AG04450 (cell line): Measurements from ENCODE around the gene KRT4. TPM values are rescaled to one million over a fixed set of nuclear protein-coding genes. Genes with fewer than 3 reads are reported as not detected.

ENCODE experiments used
- CTCF ChIA-PET: fragments of 300-600, 350-600 bp; formaldehyde crosslinking; extraction: SDS; loops from one replicate; lab custom pipeline; 2022; ENCODE audit warnings: antibody characterized with exemption, inconsistent platforms; lab: Charles Lee
- POLR2A ChIA-PET: fragments of 350-600 bp; formaldehyde crosslinking; extraction: SDS; loops from one replicate; lab custom pipeline; 2021; ENCODE audit warnings: antibody characterized with exemption, inconsistent platforms; lab: Yijun Ruan, JAX
- DNase-seq: peaks from one replicate; pipeline ENCODE4 v3.0.0-alpha.2; 2011; ENCODE audit warnings: low read depth, low spot score
- H3K27ac ChIP-seq: one replicate; pipeline ENCODE4 v1.5.1; 2012; ENCODE audit warnings: low read depth, low read length, control low read depth
- H3K27me3 ChIP-seq: one replicate; pipeline ENCODE4 v1.6.0; 2012; ENCODE audit warnings: low read length; ENCODE audit not compliant: control insufficient read depth, insufficient read depth
- H3K4me3 ChIP-seq: 2 replicates; pipeline ENCODE4 v1.5.1; 2011; ENCODE audit warnings: mild to moderate bottlenecking, low read depth, low read length, control low read depth
- H3K9me3 ChIP-seq: 2 replicates; pipeline ENCODE4 v1.5.1; 2012; ENCODE audit warnings: low read length; ENCODE audit not compliant: control insufficient read depth, insufficient read depth
- polyA plus RNA-seq: library from polyadenylated mRNA; depleted of rRNA; stranded (reverse); fragments of >200 nt; gene quantifications from 2 replicates; pipeline ENCODE4 v1.2.3, GENCODE V29; 2011
- TF ChIP-seq, protein P1 (sequence below): IDR thresholded peaks from 2 replicates; pipeline ENCODE4 v1.5.1; 2011; ENCODE audit warnings: low read depth, low read length, control low read depth, inconsistent platforms

The KRT4 gene
- polyA plus RNA-seq, 1 experiment, result 0.16 TPM

DNA sequence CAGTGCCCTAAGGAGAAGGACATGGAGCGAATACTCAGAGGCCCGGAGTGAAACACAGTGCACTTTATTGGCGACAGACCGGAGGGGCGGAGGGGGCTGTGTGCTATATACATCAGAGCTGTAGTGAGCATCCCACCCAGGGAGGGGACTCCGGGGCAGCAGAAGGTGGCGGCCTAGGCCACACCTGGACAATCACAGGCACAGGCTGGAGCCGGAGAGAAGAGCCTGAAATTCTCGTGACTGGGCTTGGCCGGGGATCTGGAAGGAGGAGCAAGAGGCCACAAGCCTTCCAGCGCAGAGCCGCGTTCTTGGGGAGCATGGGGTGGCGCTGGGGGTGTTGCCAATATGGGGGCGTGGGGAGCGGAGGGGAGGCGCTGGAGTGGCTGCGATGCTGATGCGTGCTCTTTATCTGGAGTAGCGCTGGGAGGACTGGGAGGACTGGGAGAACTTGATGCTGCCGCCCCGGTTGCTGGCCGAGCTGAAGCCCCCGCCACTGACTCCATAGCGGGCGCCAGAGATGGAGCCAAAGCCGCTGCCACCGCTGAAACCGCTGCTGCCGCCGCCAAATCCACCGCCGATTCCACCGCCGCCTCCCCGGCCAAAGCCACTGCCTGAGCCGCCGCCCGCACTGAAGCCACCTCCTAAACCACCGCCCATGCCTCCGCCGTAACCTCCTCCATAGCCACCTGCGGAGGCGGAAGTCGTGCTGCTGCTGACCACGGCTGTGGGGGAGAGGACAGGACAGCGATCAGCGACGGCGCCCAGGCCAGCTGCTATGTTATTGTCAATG is 24.1 kb downstream of the KRT4 start:
- no peak overlapping the region for H3K27ac ChIP-seq
- CTCF ChIA-PET, result no interaction called here
- H3K27me3 ChIP-seq, result peaks cover 28% of the 10 kb centered on the region

DNA sequence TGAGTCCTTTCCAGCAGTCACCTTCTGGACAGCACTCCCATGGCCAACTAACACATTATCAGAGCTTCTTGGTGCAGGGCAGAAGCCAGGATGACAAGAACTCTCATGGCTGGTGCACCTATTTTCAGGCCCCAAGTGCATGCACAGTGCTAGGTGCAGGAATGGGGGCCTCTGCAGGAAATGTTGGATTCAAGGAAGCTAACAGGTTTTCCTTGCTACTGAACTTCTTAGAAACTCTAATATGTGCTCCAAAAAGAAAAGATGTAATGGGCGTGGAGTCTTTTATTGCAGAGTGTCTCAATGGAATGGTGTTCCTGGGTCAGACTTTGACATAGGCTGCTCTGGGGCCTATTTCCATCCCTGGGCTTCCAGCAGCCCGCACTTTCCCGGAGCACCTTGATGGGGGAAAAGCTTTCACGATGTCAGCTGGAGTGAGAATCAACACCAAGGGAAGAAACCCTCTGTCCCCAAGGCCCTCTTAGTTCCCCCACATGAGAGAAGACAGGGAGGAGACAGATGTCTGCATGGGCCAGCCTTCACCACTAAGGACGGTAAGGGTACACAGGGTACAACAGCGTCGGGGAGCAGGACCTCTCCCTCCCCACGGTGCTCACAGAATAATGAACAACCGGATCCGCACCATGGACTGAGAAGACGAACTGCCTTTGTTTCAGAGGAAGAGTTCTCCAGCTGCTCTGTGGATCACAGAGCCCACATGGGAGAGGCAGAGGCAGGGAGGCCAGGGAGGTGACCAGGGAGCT is 24.9 kb downstream of the KRT4 start:
- TF ChIP-seq, protein P1, sequence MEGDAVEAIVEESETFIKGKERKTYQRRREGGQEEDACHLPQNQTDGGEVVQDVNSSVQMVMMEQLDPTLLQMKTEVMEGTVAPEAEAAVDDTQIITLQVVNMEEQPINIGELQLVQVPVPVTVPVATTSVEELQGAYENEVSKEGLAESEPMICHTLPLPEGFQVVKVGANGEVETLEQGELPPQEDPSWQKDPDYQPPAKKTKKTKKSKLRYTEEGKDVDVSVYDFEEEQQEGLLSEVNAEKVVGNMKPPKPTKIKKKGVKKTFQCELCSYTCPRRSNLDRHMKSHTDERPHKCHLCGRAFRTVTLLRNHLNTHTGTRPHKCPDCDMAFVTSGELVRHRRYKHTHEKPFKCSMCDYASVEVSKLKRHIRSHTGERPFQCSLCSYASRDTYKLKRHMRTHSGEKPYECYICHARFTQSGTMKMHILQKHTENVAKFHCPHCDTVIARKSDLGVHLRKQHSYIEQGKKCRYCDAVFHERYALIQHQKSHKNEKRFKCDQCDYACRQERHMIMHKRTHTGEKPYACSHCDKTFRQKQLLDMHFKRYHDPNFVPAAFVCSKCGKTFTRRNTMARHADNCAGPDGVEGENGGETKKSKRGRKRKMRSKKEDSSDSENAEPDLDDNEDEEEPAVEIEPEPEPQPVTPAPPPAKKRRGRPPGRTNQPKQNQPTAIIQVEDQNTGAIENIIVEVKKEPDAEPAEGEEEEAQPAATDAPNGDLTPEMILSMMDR, result no peak
- H3K27me3 ChIP-seq, result peaks cover 28% of the 10 kb centered on the region
- H3K4me3 ChIP-seq, result no peak overlapping the region
- ChIA-PET POLR2A (no interaction called here), CTCF (no interaction called here)
- H3K9me3 ChIP-seq, result no peaks in the 10 kb centered on the region; the same call in 1 of the 2 replicates
- DNase-seq, result no peak
- H3K27ac ChIP-seq, result no peak overlapping the region

More for the DNA sequence above, 24.1 kb downstream of the KRT4 start:
- TF ChIP-seq, protein P1, result no peak
- DNase-seq, result no peak
- POLR2A ChIA-PET, result no interaction called here
- no peaks in the 10 kb centered on the region; the same call in 1 of the 2 replicates for H3K9me3 ChIP-seq
- H3K4me3 ChIP-seq, result peak overlapping the region; percentile 10; the same call in 1 of the 2 replicates

DNA sequence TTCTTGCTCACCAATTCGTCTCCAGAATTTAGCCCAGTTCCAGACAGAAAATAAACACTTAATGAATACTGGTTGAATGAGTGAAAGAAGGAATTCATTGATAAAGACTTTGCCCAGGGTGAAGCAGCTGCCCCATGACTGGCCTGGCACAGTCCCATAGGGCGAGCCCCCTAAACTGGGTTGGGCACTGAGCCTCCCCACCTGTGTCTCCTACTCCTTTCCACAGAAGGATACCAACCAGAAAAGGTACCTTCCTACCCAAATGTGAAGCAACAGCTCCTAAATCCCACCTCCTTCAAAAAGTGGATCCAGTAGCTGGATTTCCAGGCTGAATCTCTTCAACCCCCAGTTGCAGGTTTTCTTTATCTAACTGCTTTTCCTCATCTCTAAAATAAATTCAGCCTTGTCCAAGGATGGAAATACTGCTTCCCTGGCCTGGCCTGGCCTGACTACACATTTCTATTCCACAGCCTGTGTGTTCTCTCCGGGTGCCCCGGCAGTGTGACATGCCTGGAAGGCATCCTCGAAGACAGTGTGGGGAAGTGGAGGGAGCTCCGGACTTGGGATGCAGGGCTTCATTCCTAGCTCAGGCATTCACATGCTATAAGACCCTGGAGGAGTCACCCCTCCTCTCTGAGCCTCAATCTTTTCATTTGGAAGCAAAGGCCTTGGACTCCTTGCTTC is 25.6 kb downstream of the KRT4 start:
- Histone ChIP-seq H3K27ac (no peak overlapping the region), H3K9me3 (no peaks in the 10 kb centered on the region; the same call in 1 of the 2 replicates), H3K27me3 (peaks cover 28% of the 10 kb centered on the region), H3K4me3 (no peak overlapping the region)
- POLR2A ChIA-PET, result no interaction called here
- DNase-seq, result no peak
- CTCF ChIA-PET, result no interaction called here
- TF ChIP-seq, protein P1, result no peak

DNA sequence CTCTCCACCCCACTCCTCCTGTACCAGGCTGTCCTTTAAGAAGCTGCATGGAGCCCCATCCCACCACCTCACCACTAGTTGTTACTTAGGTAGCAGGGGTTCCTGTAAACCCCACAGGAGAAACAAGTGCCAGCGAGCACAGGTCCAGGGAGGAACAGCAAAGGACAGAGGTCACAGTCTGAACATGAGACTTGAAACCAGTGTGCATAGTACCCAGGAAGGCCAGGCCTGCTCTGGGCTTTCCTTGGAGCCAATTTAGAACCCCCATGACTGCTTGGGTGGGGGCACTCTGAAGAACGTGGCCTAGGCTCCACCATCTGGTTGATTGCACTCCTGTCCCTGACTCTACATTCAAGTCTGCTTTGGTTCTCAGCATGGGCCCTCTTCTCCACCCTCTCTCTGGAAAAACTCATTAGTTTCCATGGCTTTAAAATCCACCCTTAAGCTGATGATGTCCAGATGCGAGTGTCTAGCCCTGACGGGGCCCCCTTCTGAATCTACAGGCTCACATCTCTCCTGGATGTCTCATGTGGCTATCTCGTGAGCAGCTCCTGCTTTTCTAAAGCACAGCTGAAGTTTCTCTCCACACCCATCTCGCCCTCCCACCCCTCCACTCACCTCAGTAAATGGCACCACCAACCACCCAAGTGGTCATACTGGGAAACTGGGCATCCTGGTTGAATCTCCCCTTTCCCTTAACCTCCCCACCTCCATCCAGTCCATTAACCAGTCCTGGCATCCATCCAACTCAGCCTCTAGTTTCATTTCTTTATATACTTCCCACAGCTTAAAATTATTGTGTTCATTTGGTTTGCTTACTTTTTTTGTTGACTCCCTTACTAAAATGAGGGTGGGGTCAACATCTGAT is 26.4 kb downstream of the KRT4 start:
- Histone ChIP-seq H3K27me3 (peaks cover 28% of the 10 kb centered on the region), H3K27ac (no peak overlapping the region), H3K4me3 (no peak overlapping the region), H3K9me3 (no peaks in the 10 kb centered on the region; the same call in 1 of the 2 replicates)
- no peak for DNase-seq
- TF ChIP-seq, protein P1, result no peak
- POLR2A ChIA-PET, result no interaction called here
- CTCF ChIA-PET, result no interaction called here
